Large intestine (tissue), 3 donors: Measurements from ENCODE around the gene EMC1. TPM values are rescaled to one million over a fixed set of nuclear protein-coding genes. Genes with fewer than 3 reads are reported as not detected.

Experiments used
- DNase-seq, 2 donors: peaks; one replicate each; pipeline versions ENCODE4 v3.0.0 to v3.0.0-alpha.2; 2013
- H3K27ac ChIP-seq: one replicate; pipeline ENCODE4 v1.5.1; 2013; ENCODE audit warnings: low read length
- H3K27me3 ChIP-seq: 2 replicates; pipeline ENCODE4 v1.6.1; 2013; ENCODE audit warnings: low read length; ENCODE audit not compliant: control insufficient read depth, insufficient read depth
- H3K36me3 ChIP-seq: 2 replicates; pipeline ENCODE4 v1.6.1; 2013; ENCODE audit warnings: low read length; ENCODE audit not compliant: control insufficient read depth, insufficient read depth
- H3K4me1 ChIP-seq: one replicate; pipeline ENCODE4 v1.6.1; 2013; ENCODE audit warnings: low read length; ENCODE audit not compliant: control insufficient read depth, insufficient read depth
- H3K4me3 ChIP-seq: one replicate; pipeline ENCODE4 v1.5.1; 2013; ENCODE audit warnings: low read length
- H3K9me3 ChIP-seq: one replicate; pipeline ENCODE4 v1.6.1; 2013; ENCODE audit warnings: mild to moderate bottlenecking, low read depth, low read length, moderate library complexity; ENCODE audit not compliant: control insufficient read depth
- WGBS: methylation state at CpG from one replicate; pipeline ENCODE4 v1.1.5; 2013; ENCODE audit warnings: low lambda C conversion rate; ENCODE audit not compliant: insufficient coverage; 5-methylcytosine and 5-hydroxymethylcytosine counted together
- polyA plus RNA-seq: library from polyadenylated mRNA; unstranded; fragments of 120-200 nt; gene quantifications from one replicate; pipeline ENCODE4 v1.2.1, GENCODE V29; 2013

Gene EMC1
- polyA plus RNA-seq, 1 donor, result 33.8 TPM

- no peak for DNase-seq
- no peaks in the 10 kb centered on the region for H3K9me3 ChIP-seq
- peaks cover 22% of the 10 kb centered on the region for H3K4me1 ChIP-seq
- 90% methylated on average over 2 of the region's 6 CpGs for WGBS
- H3K4me3 ChIP-seq, result no peak overlapping the region
- H3K27ac ChIP-seq, result no peak overlapping the region
- no peaks in the 10 kb centered on the region for H3K27me3 ChIP-seq
- peaks cover 6% of the 10 kb centered on the region for H3K36me3 ChIP-seq
Measured at GRCh38 chr1:19204446-19205266, 46.7 kb downstream of the EMC1 start.

- no peak for DNase-seq
- no peak overlapping the region for H3K27ac ChIP-seq
- H3K9me3 ChIP-seq, result no peaks in the 10 kb centered on the region
- no CpG with 5 or more reads among the region's 2 CpGs for WGBS
- H3K4me3 ChIP-seq, result no peak overlapping the region
- H3K36me3 ChIP-seq, result peaks cover 18% of the 10 kb centered on the region
- peaks cover 18% of the 10 kb centered on the region for H3K4me1 ChIP-seq
- H3K27me3 ChIP-seq, result no peaks in the 10 kb centered on the region
Measured at GRCh38 chr1:19203440-19203839, 47.9 kb downstream of the EMC1 start.

- H3K4me1 ChIP-seq, result peaks cover 18% of the 10 kb centered on the region
- H3K27ac ChIP-seq, result peak overlapping the region; percentile 62
- 33% methylated on average over 1 of the region's 3 CpGs for WGBS
- no peaks in the 10 kb centered on the region for H3K27me3 ChIP-seq
- no peak overlapping the region for H3K4me3 ChIP-seq
- H3K9me3 ChIP-seq, result no peaks in the 10 kb centered on the region
- peak; percentile 38 to 69 for DNase-seq
- peaks cover 29% of the 10 kb centered on the region for H3K36me3 ChIP-seq
Measured at GRCh38 chr1:19202396-19202795, 48.9 kb downstream of the EMC1 start.

DNA sequence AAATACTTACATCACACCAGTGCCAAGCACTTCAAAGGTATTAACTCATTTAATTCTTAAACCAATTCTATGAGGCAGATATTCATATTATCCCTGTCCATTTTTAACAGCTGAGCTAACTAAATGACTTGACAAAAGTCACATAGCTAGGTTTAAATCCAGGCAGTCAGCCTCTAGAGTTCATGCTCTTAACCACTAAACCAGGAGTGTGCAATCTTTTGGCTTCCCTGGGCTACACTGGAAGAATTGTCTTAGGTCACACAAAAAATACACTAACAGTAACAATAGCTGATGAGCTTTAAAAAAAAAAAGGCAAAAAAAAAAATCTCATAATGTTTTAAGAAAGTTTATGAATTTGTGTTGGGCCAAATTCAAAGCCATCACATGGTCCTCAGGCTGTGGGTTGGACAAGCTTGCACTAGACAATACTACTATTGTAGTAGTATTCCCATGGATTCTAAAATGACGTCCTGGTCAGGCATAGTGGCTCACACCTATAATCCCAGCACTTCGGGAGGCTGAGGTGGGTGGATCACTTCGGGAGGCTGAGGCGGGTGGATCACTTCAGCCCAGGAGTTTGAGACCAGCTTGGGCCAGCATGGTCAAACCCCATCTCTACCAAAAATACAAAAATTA lies 51.2 kb downstream of the EMC1 start:
- no CpG with 5 or more reads among the region's 4 CpGs for whole genome bisulfite sequencing
- Histone ChIP-seq H3K4me3 (no peak overlapping the region), H3K36me3 (peaks cover 49% of the 10 kb centered on the region), H3K27ac (no peak overlapping the region), H3K27me3 (no peaks in the 10 kb centered on the region), H3K9me3 (no peaks in the 10 kb centered on the region), H3K4me1 (peaks cover 13% of the 10 kb centered on the region)
- no peak for DNase-seq

GRCh38 chr1:19199329-19199968 lies 51.9 kb downstream of the EMC1 start:
- H3K9me3 ChIP-seq, result no peaks in the 10 kb centered on the region
- no peaks in the 10 kb centered on the region for H3K27me3 ChIP-seq
- no peak for DNase-seq
- WGBS, result 100% methylated on average over 1 of the region's 4 CpGs
- no peak overlapping the region for H3K27ac ChIP-seq
- peaks cover 54% of the 10 kb centered on the region for H3K36me3 ChIP-seq
- peaks cover 13% of the 10 kb centered on the region for H3K4me1 ChIP-seq
- H3K4me3 ChIP-seq, result no peak overlapping the region

DNA sequence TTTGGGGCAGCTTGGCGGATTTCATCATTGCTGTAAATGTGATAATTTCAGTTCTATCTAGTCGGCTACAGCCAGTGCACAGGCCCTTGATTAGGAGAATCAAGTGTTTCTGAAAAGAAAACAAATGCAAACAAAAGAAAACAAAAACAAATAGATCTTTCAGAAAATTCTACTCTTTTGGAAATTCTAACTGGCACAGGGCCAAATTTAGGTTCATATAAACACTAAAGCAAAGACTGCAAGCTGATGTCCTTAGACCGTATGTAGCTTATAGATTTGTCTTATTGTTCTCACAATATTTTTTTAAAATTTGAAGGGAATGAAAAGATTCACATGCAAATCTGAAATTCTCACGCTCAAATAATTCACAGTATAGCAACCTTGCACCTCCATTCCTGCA lies 52.5 kb downstream of the EMC1 start:
- Histone ChIP-seq H3K4me3 (no peak overlapping the region), H3K27me3 (no peaks in the 10 kb centered on the region), H3K9me3 (no peaks in the 10 kb centered on the region), H3K36me3 (peaks cover 59% of the 10 kb centered on the region), H3K27ac (no peak overlapping the region), H3K4me1 (peaks cover 13% of the 10 kb centered on the region)
- no peak for DNase-seq
- 80% methylated on average over 1 of the region's 4 CpGs for WGBS

DNA sequence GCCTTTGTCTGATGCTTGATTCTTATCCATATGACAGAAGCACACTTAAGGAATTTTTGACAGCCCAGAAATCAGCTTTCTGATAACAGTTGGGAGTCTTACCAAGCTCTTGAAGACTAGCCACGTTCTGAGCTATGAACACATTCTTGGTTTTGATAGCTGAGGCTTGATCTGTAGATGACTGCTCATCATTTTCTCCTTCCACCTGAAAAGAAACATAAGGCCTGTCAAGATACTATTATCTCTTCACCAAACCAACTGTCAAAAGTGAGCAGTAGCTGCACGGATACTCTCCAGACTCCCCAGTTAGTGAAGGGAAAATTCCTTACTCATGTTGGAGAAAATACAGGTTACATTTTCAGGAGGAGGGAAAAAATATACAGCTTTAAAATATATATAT lies 53.5 kb downstream of the EMC1 start:
- peaks cover 9% of the 10 kb centered on the region for H3K4me1 ChIP-seq
- peaks cover 69% of the 10 kb centered on the region for H3K36me3 ChIP-seq
- DNase-seq, result no peak
- no peaks in the 10 kb centered on the region for H3K27me3 ChIP-seq
- no peak overlapping the region for H3K27ac ChIP-seq
- no peak overlapping the region for H3K4me3 ChIP-seq
- WGBS, result no CpG with 5 or more reads among the region's 2 CpGs
- no peaks in the 10 kb centered on the region for H3K9me3 ChIP-seq

- Histone ChIP-seq H3K4me1 (no peaks in the 10 kb centered on the region), H3K27me3 (no peaks in the 10 kb centered on the region), H3K36me3 (peaks cover 84% of the 10 kb centered on the region), H3K27ac (no peak overlapping the region), H3K4me3 (no peak overlapping the region), H3K9me3 (no peaks in the 10 kb centered on the region)
- no CpG with 5 or more reads among the region's 3 CpGs for WGBS
- no peak for DNase-seq
Measured at GRCh38 chr1:19196331-19196730, 55.0 kb downstream of the EMC1 start.

GRCh38 chr1:19193004-19193403 lies 58.3 kb downstream of the EMC1 start:
- Histone ChIP-seq H3K36me3 (peaks cover 83% of the 10 kb centered on the region), H3K4me3 (no peak overlapping the region), H3K9me3 (no peaks in the 10 kb centered on the region), H3K4me1 (no peaks in the 10 kb centered on the region), H3K27me3 (no peaks in the 10 kb centered on the region), H3K27ac (no peak overlapping the region)
- no peak for DNase-seq
- WGBS, result no CpG with 5 or more reads among the region's 3 CpGs

GRCh38 chr1:19191811-19192210 lies 59.5 kb downstream of the EMC1 start:
- no peaks in the 10 kb centered on the region for H3K4me1 ChIP-seq
- H3K27ac ChIP-seq, result no peak overlapping the region
- no peak for DNase-seq
- H3K9me3 ChIP-seq, result no peaks in the 10 kb centered on the region
- 100% methylated on average over 1 of the region's 3 CpGs for WGBS
- no peaks in the 10 kb centered on the region for H3K27me3 ChIP-seq
- H3K36me3 ChIP-seq, result peaks cover 80% of the 10 kb centered on the region
- H3K4me3 ChIP-seq, result no peak overlapping the region
